ENCODE measurements around the gene ELL2. TPM values are rescaled to one million over a fixed set of nuclear protein-coding genes. Genes with fewer than 3 reads are reported as not detected.

The ELL2 gene
- total and polyA plus RNA-seq, 3 experiments from 2014 or later, result 5.0 to 91.3 (median 90.6) TPM

DNA sequence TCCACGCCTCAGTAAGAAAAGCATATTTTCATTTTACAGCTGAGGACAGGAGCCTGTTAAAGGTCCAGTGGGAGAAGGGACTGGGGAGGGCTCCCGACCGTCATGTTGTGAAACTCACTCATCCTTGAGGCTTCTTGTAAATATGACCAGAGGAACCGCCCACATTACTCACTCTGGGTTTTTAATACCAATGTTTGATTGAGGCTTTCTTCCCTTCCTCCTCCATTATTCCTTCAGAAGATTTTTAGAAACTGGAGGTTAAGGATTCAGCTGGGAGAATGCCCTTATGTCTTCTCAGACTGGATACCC, 77.7 kb downstream of the ELL2 start:
- no peak for DNase-seq
- peaks cover 0 to 13% of the 10 kb centered on the region in 2 donors for H3K27me3 Mint-ChIP-seq
- no peaks in the 10 kb centered on the region for H3K4me1 Mint-ChIP-seq
- ChIA-PET POLR2A (no interaction called here), CTCF (no interaction called here)
- no peak overlapping the region for H3K4me3 ChIP-seq (ENCODE audit: low read length)
- no peak overlapping the region for H3K27ac Mint-ChIP-seq
- peaks cover 0 to 10% (median 2%) of the 10 kb centered on the region in 3 donors for H3K36me3 Mint-ChIP-seq
- H3K27me3 ChIP-seq (ENCODE audit: insufficient read depth, low read length, poor library complexity, severe bottlenecking), result no peaks in the 10 kb centered on the region
- no peaks in the 10 kb centered on the region for H3K9me3 ChIP-seq (ENCODE audit: low read length)
- no peak overlapping the region for H3K27ac ChIP-seq (ENCODE audit: low read depth, low read length)
- H3K36me3 ChIP-seq (ENCODE audit: insufficient read depth, low read length), result no peaks in the 10 kb centered on the region
- no peak overlapping the region for H3K4me3 Mint-ChIP-seq
- H3K4me1 ChIP-seq (ENCODE audit: insufficient read depth, low read length), result no peaks in the 10 kb centered on the region
- H3K9me3 Mint-ChIP-seq, result no peaks in the 10 kb centered on the region

- CTCF ChIA-PET, result no interaction called here
Measured at GRCh38 chr5:95883185-95884016, 78.2 kb downstream of the ELL2 start.

GRCh38 chr5:95881833-95882232, 79.8 kb downstream of the ELL2 start:
- H3K9me3 ChIP-seq (ENCODE audit: low read length), result no peaks in the 10 kb centered on the region
- no peaks in the 10 kb centered on the region for H3K9me3 Mint-ChIP-seq
- no peak overlapping the region for H3K4me3 ChIP-seq (ENCODE audit: low read length)
- H3K27me3 ChIP-seq (ENCODE audit: insufficient read depth, low read length, poor library complexity, severe bottlenecking), result no peaks in the 10 kb centered on the region
- H3K27me3 Mint-ChIP-seq, result peaks cover 6 to 19% of the 10 kb centered on the region in 2 donors
- H3K27ac ChIP-seq (ENCODE audit: low read depth, low read length), result no peak overlapping the region
- no peaks in the 10 kb centered on the region for H3K4me1 ChIP-seq (ENCODE audit: insufficient read depth, low read length)
- no peaks in the 10 kb centered on the region for H3K36me3 ChIP-seq (ENCODE audit: insufficient read depth, low read length)
- H3K4me1 Mint-ChIP-seq, result no peaks in the 10 kb centered on the region
- CTCF ChIA-PET, result interaction anchor here (1.2 to 1.8 kb wide), 2 partner anchors 13 to 454 kb away, joined by 4 to 5 read pairs; no protein-coding TSS in a partner anchor
- no peak overlapping the region for H3K27ac Mint-ChIP-seq
- H3K4me3 Mint-ChIP-seq, result no peak overlapping the region
- H3K36me3 Mint-ChIP-seq, result no peaks in the 10 kb centered on the region
- no peak for DNase-seq
- POLR2A ChIA-PET, result no interaction called here

More at GRCh38 chr5:95883185-95884016, 78.2 kb downstream of the ELL2 start:
- Histone ChIP-seq H3K4me3 (ENCODE audit: low read length) (no peak overlapping the region), H3K27me3 (ENCODE audit: insufficient read depth, low read length, poor library complexity, severe bottlenecking) (no peaks in the 10 kb centered on the region), H3K9me3 (ENCODE audit: low read length) (no peaks in the 10 kb centered on the region), H3K4me1 (ENCODE audit: insufficient read depth, low read length) (no peaks in the 10 kb centered on the region), H3K36me3 (ENCODE audit: insufficient read depth, low read length) (no peaks in the 10 kb centered on the region), H3K27ac (ENCODE audit: low read depth, low read length) (no peak overlapping the region)
- H3K27ac Mint-ChIP-seq, result peak overlapping the region in 1 of 8 donors; percentile 58
- no peak for DNase-seq
- H3K4me1 Mint-ChIP-seq, result no peaks in the 10 kb centered on the region
- H3K9me3 Mint-ChIP-seq, result no peaks in the 10 kb centered on the region
- H3K4me3 Mint-ChIP-seq, result no peak overlapping the region
- H3K27me3 Mint-ChIP-seq, result peaks cover 3 to 16% of the 10 kb centered on the region in 2 donors
- peaks cover 0 to 5% (median 2%) of the 10 kb centered on the region in 3 donors for H3K36me3 Mint-ChIP-seq
- POLR2A ChIA-PET, result no interaction called here

DNA sequence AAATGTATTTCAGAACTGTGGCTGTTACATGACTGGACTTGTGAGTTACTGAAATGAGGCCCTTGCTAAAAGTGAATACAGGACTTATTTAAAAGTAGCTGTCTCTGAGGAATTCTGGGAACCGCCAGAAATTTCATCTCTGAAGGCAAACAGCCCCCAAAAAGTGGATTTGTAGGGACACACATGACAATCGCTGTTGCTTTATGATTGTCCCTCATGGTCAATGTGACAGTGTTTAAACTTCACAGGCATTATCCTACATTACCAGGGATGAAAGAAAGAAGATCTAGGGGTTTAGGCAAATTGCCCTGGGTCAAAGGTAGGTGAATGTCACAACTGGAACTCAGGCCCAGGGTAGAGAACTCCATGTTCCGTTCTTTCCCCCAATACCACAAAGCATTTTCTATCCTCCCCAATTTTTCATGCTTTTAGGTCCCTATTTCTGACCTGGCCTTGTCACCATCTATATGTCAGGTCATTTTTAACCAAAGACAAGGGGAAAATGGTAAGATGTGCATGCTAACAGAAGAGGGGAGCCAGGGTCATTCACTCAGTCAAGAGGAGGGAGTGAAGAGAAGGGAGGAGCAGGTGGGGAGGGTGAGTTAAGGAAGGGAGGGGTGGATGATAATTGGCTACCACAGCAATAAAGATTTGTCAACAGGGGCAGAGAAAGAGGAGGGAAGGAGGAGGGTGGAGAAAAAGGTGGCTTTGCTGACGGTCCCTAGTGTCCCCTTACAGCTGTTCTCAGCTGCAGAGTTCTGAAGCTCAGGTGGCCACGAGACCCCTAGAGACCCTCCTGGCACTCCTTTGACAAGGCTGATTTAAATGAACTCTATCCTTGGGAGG, 81.3 kb downstream of the ELL2 start:
- Histone ChIP-seq H3K27me3 (ENCODE audit: insufficient read depth, low read length, poor library complexity, severe bottlenecking) (no peaks in the 10 kb centered on the region), H3K9me3 (ENCODE audit: low read length) (no peaks in the 10 kb centered on the region), H3K27ac (ENCODE audit: low read depth, low read length) (no peak overlapping the region), H3K4me1 (ENCODE audit: insufficient read depth, low read length) (no peaks in the 10 kb centered on the region), H3K4me3 (ENCODE audit: low read length) (no peak overlapping the region), H3K36me3 (ENCODE audit: insufficient read depth, low read length) (no peaks in the 10 kb centered on the region)
- H3K4me1 Mint-ChIP-seq, result no peaks in the 10 kb centered on the region
- no peak for DNase-seq
- CTCF ChIA-PET, result interaction anchor here (1.2 to 1.8 kb wide), 2 partner anchors 11 to 455 kb away, joined by 4 to 5 read pairs; no protein-coding TSS in a partner anchor
- H3K36me3 Mint-ChIP-seq, result no peaks in the 10 kb centered on the region
- H3K27ac Mint-ChIP-seq, result no peak overlapping the region
- POLR2A ChIA-PET, result no interaction called here
- H3K9me3 Mint-ChIP-seq, result no peaks in the 10 kb centered on the region
- H3K4me3 Mint-ChIP-seq, result no peak overlapping the region
- peaks cover 6 to 21% of the 10 kb centered on the region in 2 donors for H3K27me3 Mint-ChIP-seq

DNA sequence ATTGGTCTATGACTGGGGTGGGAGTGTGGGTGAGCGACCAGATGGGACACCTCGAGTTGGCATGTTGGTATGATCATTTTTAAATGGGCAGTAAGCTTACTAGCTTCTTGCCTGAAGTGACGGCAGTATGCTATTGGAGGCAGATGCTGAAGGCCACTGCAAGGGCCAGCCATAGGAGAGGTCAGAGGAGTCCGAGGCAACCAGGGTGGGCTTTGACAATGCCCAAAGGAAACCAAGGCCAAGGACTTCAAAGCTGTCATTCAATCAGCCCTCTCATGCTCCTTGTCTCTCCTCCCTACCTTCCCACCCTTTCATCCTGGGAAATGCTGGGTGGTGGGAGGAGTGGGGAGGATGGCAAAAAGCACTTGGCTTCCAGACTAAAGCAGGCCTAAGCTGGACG, 82.0 kb downstream of the ELL2 start:
- Mint-ChIP-seq H3K9me3 (no peaks in the 10 kb centered on the region), H3K4me3 (no peak overlapping the region), H3K36me3 (no peaks in the 10 kb centered on the region), H3K27me3 (peaks cover 6 to 21% of the 10 kb centered on the region in 2 donors), H3K4me1 (no peaks in the 10 kb centered on the region), H3K27ac (no peak overlapping the region)
- Histone ChIP-seq H3K4me1 (ENCODE audit: insufficient read depth, low read length) (no peaks in the 10 kb centered on the region), H3K9me3 (ENCODE audit: low read length) (no peaks in the 10 kb centered on the region), H3K36me3 (ENCODE audit: insufficient read depth, low read length) (no peaks in the 10 kb centered on the region), H3K27me3 (ENCODE audit: insufficient read depth, low read length, poor library complexity, severe bottlenecking) (no peaks in the 10 kb centered on the region), H3K4me3 (ENCODE audit: low read length) (no peak overlapping the region), H3K27ac (ENCODE audit: low read depth, low read length) (no peak overlapping the region)
- CTCF ChIA-PET, result interaction anchor here (1.5 kb wide), 1 partner anchor 20 kb away, joined by 5 read pairs; no protein-coding TSS in a partner anchor
- DNase-seq, result no peak
- POLR2A ChIA-PET, result no interaction called here

DNA sequence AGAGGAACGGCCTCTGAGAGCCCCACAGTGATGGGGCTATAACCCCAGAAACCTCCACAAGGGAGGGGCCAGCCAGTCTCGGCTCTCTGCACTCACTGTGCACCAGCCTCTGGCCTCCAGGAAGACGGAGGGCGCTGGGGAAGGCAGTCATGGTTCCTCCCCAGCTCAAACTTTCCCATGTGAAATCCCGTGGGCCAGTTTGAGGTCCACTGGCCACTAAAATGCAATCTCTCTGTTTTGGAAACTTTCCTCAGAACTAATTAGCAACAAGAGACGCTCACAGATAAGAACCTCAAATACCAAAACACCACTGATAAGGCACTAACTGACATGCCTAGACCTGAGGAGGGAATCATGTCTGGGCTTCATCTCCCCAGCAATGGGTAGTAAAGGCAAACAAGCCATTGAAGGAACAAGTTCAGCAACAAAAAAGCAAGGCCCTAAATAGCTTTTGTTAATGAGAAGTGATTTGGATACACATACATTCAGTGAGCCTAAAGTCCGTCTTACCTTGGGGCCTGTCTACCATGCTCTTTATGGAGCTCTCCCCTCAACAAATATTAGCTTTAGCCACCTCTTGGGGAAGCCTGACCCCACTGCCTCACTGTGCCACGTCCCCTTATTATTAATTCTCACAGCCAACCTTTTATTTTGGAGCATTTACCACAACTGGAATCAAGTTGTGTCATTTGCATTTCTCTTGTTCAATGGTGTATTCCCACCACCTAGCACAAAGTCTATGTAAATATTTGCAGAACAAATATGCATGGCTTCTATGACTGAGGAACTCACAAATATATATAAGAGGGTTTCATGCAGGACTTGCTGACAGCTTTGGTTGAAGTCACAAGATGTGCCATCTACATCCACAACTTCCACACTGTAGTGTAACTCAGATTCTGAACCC, 83.0 kb downstream of the ELL2 start:
- Histone ChIP-seq H3K9me3 (ENCODE audit: low read length) (no peaks in the 10 kb centered on the region), H3K27me3 (ENCODE audit: insufficient read depth, low read length, poor library complexity, severe bottlenecking) (no peaks in the 10 kb centered on the region), H3K4me3 (ENCODE audit: low read length) (no peak overlapping the region), H3K36me3 (ENCODE audit: insufficient read depth, low read length) (no peaks in the 10 kb centered on the region), H3K27ac (ENCODE audit: low read depth, low read length) (no peak overlapping the region), H3K4me1 (ENCODE audit: insufficient read depth, low read length) (no peaks in the 10 kb centered on the region)
- H3K4me1 Mint-ChIP-seq, result no peaks in the 10 kb centered on the region
- ChIA-PET POLR2A (no interaction called here), CTCF (interaction anchor here (1.5 kb wide), 1 partner anchor 19 kb away, joined by 5 read pairs; no protein-coding TSS in a partner anchor)
- no peak for DNase-seq
- no peak overlapping the region for H3K4me3 Mint-ChIP-seq
- H3K27ac Mint-ChIP-seq, result no peak overlapping the region
- peaks cover 6 to 25% of the 10 kb centered on the region in 2 donors for H3K27me3 Mint-ChIP-seq
- H3K9me3 Mint-ChIP-seq, result no peaks in the 10 kb centered on the region
- H3K36me3 Mint-ChIP-seq, result no peaks in the 10 kb centered on the region

GRCh38 chr5:95876782-95877181, 84.9 kb downstream of the ELL2 start:
- ChIA-PET CTCF (no interaction called here), POLR2A (no interaction called here)
- Mint-ChIP-seq H3K36me3 (no peaks in the 10 kb centered on the region), H3K4me3 (no peak overlapping the region), H3K27ac (no peak overlapping the region), H3K27me3 (peaks cover 6 to 26% of the 10 kb centered on the region in 2 donors), H3K9me3 (no peaks in the 10 kb centered on the region), H3K4me1 (no peaks in the 10 kb centered on the region)
- no peak for DNase-seq
- Histone ChIP-seq H3K27ac (ENCODE audit: low read depth, low read length) (no peak overlapping the region), H3K4me1 (ENCODE audit: insufficient read depth, low read length) (no peaks in the 10 kb centered on the region), H3K4me3 (ENCODE audit: low read length) (no peak overlapping the region), H3K36me3 (ENCODE audit: insufficient read depth, low read length) (no peaks in the 10 kb centered on the region), H3K27me3 (ENCODE audit: insufficient read depth, low read length, poor library complexity, severe bottlenecking) (no peaks in the 10 kb centered on the region), H3K9me3 (ENCODE audit: low read length) (no peaks in the 10 kb centered on the region)
